GM19438 (cell line): ENCODE data around the gene ASCC1.
"Not testable (repeated sequence)": the region's sequence is repeated elsewhere in the genome, so short reads cannot be mapped to it uniquely, and the experiment has no call there.

Experiments
- ATAC-seq: cut with Tn5 transposase; IDR thresholded peaks from one replicate; pipeline ENCODE4 v1.9.1; 2021; ENCODE audit warnings: low read depth; ENCODE audit not compliant: unreplicated experiment

ASCC1 gene

DNA sequence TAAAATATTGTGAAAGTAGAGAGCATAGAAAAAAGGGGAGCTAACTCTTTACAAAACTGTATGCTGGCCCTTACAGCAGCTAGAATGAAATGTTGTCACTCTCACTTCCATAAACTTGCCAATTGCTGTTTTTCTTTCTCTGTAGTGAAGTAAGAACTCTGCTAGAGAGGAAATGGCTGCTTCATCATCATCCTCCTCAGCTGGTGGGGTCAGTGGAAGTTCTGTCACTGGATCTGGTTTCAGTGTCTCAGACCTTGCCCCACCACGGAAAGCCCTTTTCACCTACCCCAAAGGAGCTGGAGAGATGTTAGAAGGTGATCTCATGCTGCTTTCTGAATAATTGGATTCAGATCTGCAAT lies 7.6 kb upstream of the ASCC1 start:
- no peak for ATAC-seq

DNA sequence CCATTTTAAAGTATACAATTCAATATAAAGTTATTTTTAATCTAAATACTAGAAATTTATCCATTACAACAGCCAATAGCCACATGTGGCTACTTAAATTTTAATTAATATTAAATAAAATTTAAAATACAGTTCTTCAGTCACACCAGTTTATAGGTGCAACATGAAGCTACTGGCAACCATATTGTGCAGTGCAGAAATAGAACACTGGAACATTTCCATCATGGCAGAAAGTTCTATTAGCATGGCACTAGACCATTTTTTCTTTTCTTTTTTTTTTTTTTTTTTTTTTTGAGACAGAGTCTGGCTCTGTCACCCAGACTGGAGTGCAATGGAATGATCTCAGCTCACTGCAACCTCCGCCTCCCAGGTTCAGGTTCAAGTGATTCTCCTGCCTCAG lies 5.2 kb upstream of the ASCC1 start:
- ATAC-seq = no peak

DNA sequence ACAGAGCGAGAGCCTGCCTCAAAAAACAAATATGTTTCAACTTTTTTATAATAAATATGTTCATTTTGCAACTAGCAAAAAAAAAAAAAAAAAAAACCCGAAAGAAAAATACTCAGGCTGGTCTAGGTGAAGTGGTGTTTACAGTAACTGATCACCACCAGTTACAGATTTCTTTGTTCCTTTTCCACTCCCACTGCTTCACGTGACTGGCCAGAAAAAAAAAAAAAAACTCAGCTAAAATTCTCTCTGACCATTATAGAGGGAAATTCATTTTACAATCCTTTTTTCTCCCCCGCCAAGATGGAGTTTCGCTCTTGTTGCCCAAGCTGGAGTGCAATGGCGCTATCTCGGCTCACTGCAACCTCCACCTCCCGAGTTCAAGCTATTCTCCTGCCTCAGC lies 4.6 kb upstream of the ASCC1 start:
- no peak for ATAC-seq

DNA sequence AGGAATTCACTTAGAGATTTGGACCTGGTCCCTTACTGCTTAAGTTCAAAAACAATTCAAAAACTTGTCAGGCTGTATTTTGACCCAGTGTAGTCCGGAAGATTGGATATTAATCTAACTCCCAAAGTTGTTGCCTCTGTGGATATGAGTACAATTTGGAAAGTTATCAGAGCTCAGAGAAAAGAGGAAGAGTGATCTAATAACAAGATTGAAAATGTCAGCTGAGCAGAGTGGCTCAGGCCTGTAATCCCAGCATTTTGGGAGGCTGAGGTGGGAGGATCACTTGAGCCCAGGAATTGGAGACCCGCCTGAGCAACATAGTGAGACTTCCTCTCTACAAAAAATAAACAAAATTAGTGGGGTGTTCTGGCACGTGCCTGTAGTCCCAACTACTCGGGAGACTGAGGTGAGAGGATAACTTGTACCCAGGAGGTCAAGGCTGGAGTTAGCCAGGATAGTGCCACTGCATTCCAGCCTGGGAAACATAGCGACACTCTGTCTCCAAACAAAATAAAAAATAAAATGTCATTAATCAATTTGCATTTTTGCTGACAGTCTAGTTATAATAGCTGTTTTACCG lies 3.2 kb upstream of the ASCC1 start:
- ATAC-seq = no peak

DNA sequence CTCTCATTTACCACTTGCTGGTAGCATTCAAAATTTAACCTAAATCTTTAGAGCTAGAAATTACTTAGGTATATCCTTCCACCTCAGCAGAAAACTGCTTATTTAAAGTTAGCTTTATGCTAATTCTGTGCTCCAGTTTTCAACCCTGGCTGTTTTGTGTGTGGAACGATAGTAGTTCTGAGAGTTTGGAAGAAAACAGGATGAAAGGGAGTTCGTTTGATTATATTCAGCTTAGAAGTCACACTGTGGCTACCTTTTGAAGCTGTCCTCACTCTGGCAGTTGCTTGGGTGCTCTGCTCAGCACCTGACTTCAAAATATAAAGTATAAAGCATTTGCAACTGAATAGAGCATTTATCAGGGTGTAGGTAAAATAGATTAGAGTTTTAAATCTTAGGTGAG lies 2.6 kb upstream of the ASCC1 start:
- no peak for ATAC-seq

DNA sequence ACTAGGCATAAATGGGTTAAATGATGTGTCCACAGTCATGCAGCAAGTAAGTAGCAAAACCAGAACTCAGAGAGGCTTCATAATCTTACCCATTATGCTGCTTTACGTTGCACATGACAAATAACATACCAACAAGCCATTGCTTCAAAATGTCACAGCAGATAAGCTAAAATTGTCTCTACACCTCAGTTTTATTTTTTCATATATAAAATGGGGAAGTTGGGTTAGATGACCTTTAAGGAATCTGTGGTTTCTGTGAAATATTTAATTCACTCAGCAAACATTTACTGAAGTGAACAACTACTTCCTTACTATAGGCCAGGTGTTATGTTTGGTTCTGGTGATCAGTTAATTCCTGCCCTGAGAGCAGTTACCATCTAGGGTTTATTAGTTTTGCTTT lies 2.2 kb upstream of the ASCC1 start:
- no peak for ATAC-seq

DNA sequence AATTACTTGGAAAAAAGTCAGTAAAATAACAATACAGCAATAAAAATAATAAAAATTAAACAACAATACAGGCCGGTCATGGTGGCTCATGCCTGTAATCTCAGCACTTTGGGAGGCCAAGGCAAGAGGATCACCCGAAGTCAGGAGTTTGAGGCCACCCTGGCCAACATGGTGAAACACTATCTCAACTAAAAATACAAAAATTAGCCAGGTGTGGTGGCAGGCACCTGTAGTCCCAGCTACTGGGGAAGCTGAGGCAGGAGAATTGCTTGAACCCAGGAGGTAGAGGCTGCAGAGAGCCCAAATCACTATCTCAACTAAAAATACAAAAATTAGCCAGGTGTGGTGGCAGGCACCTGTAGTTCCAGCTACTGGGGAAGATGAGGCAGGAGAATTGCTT lies 4.2 kb downstream of the ASCC1 start:
- ATAC-seq = not testable (repeated sequence)

DNA sequence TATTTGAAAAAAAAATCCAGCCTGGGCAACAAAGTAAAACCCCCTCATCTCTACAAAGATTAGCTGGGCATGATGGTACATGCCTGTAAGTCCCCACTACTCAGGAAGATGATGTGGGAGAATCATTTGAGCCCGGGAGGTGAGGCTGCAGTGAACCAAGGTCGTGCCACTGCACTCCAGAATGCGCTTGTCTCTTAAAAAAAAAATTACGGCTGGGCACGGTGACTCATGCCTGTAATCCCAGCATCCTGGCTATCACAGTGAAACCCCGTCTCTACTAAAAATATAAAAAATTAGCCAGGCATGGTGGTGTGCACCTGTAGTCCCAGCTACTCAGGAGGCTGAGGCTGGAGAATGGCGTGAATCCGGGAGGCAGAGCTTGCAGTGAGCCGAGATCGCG lies 4.7 kb downstream of the ASCC1 start:
- not testable (repeated sequence) for ATAC-seq

DNA sequence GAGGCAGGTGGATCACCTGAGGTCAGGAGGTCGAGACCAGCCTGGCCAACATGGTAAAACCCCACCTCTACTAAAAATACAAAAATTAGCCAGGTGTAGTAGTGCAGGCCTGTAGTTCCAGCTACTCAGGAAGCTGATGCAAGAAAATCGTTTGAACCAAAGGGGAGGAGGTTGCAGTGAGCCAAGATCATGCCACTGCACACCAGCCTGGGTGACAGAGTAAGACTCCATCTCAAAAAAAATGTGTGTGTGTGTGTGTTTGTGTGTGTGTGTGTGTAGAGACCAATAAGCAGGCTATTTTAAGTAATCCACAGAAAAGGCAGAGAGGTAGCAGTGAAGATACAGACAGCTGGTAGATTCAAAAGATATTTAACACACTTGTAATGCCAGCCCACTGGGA lies 7.5 kb downstream of the ASCC1 start:
- ATAC-seq = not testable (repeated sequence)

DNA sequence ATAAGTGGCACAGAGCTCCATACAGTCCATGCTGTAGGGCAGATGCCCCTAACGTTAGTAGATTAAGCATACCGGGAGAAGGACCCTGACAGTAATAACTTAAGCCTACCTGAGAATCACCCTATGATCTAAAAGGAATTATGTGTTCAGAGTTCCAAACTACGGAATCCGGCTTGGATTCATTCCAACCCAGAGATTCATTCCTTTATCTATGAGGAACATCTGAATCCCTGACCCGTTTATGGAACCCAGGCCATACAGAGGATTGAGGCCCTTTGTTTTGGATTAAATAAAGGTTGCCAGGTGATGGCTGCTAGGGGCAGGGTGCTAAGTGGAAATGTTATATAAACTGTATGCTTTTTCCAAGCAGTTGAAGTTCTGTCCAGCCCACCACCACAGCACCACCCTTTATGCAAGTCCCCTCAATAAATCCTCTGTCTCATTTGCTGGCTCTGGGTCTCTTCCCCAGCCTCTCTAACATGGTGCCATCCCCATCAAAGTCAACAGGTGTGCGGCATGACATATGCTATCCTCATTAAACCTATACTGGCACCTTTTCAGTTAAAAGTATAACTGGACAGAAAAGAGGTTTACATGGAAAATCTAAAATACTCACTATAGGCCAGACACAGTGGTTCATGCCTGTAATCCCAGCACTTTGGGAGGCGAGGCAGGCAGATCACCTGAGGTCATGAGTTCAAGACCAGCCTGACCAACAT lies 9.4 kb downstream of the ASCC1 start:
- no peak for ATAC-seq

DNA sequence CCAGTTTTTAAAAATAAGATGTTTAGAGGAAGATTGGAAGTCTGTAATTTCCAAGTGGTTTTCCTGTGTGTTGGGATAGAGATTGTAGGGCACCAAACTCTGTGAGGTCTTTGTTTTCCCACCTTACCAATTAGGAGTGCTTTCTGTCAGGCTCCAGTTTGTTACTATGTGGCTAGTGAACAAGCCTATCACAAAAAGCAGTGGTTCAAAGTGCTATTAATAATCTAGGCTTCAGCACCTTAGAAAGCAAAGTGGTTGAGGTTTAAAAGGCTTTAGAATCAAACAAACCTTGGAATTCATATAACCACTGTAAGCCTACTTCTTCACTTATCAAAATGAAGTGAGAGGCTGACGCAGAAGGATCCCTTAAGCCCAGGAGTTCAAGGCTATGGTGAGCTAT lies 11.4 kb downstream of the ASCC1 start:
- ATAC-seq = no peak

DNA sequence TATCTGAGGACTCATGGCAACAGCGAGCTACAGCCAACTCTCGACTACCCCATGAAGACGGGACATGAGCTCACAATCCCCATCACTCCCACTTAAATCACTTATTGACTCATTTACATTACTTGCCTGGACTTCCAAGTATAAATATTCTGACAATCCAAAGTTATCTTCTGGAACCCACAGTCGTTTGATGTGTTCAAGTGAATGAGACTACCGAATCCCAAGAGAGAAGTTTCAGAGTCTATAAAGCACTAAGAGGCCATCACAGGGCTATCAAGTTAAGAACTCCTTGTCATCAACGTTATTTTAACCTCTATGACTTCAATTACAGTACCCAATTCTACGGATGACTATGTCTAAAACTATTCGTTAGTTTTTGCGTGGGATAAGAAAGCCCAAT lies 11.8 kb downstream of the ASCC1 start:
- no peak for ATAC-seq

DNA sequence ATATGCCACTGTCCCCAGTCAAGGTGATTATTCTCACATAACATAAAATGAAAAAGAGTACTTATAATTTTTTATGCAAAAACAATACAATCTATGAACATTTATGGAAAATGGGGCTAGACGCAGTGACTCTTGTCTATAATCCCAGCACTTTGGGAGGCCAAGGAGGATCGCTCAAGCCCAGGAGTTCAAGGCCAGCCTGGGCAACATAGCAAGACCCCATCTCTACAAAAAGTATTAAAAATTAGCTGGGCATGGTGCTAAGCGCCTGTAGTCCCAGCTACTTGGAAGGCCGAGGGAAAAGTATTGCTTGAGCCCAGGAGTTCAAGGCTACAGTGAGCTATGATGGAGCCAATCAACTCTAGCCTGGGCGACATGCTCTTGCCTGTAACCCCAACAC lies 14.8 kb downstream of the ASCC1 start:
- no peak for ATAC-seq

DNA sequence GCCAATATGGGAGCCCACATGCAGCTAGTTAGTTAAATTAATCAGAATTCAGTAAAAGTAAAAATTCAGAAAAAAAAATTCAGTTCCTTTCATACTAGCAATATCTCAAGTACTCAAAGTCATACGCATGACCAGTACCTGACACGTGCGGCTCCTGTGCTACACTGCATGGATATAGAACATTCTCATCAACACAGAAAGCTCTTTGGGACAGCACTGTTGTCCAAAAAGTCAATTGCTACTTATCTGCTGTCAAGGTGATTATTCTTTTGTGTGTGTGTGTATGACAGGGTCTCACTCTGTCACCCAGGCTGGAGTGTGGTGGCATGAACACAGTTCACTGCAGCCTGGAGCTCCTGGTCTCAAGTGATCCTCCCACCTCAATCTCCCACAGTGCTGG lies 15.2 kb downstream of the ASCC1 start:
- no peak for ATAC-seq

DNA sequence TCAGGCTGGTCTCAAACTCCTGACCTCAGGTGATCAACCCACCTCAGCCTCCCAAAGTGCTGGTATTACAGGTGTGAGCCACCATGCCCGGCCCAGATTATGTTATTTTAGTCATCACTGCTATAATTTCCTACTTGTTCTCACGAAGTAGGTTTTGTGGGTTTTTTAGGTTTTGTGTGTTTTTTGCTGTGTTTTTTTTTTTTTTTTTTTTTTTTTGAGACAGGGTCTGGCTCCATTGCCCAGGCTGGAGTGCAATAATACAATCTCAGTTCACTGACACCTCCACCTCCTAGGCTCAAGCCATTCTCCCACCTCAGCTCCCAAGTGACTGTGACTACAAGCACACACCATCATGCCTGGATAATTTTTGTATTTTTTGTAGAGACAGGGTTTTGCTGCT lies 21.1 kb downstream of the ASCC1 start:
- ATAC-seq = no peak

DNA sequence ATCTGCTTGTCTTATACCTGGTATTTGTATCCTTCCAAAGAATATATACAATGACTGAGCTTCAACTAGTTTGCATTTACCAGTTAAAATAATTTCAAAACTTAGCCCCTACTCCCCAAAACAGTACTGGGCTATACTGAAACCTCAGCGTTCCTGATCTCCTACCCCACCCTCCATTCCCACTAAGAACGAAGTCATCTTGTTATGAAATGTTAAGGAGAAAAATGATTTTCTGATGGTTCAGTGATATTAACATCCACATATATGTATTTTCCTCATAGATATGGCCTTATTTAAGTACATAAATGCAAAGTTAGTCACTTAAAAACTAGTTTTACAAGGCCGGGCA lies 29.1 kb downstream of the ASCC1 start:
- no peak for ATAC-seq

DNA sequence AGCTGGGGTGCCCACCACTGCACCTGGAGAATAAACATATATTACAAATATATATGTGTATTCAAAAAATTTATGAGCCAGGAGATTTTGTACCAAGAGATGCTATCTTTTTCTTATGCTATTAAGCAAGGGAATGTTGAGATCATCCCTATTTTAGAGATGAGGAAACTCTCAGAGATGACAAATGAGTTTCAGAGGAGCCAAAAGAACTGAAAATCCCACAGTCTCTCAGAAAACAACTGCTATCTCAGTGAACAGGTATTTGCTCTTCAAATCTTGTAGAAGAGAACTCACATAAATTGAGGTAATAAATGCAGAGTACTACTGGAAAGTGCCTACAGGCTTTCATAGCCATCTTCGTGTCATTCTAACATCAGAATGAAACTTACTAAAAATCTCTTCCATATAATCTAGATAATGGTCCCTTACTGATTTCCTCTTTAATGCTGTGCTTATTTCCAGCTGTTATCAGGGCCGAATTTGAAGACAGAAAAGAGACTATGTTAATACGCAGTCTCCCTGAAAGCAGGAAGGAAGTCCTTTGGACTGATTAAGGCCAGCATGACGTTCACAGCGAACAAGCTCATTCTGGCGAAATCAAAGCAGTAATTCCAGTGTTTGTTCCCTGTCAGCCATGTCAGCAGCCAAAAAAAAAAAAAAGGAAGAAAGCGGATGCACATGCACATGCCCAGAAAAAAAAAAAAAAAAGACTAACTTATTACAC lies 29.7 kb downstream of the ASCC1 start:
- ATAC-seq = no peak

DNA sequence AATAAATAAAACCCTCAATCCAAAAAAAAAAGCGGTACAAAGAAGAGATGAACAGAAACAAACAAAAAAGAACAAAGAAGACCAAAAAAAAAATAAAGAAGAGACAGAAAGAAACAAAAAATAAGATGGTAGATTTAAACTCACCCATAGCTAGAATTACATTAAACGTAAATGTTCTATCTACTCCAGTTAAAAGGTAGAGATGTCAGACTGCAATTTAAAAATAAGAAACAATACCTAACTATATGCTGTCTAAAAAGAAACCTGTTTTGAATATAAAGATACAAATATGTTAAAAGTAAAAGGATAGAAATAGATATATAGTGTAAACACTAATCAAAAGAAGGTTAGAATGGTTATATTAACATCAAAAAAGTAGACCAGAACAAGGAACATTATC lies 31.9 kb downstream of the ASCC1 start:
- no peak for ATAC-seq

DNA sequence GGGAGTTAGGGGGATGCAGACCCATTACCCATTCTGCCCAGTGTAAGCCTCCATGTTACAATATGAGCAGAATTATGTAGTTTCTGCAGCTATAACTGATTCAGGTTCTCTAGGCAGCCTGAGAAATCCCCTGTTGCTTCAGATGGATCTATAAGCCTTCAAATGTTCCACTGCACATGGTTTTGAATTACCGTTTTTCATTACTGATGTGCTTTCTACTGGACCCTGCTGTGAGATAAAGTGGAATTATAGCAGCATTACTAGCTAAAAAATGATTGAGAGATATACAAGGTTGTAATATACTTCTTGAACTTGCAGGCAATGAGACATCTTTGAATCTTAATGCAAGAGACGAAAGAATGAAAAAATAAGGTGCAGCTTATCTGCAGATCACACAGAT lies 38.6 kb downstream of the ASCC1 start:
- no peak for ATAC-seq

DNA sequence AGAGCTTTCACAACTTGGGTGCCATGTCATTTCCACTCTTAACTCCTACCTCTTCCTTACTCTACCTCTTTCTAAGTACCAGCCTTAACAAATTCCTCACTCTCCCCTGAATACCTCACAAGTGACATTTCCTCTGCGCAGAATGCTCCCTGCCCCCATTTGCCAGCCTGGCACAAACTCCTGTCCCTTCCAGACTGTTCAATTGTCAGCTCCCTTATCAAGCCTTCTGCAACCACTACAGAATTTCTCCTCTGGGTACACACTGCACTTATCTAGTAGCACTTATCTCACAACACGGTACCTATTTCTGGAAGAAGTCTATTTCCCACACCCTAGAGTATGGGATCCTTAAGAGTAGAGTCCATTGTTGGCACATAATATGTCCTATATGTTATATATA lies 39.4 kb downstream of the ASCC1 start:
- ATAC-seq = no peak

DNA sequence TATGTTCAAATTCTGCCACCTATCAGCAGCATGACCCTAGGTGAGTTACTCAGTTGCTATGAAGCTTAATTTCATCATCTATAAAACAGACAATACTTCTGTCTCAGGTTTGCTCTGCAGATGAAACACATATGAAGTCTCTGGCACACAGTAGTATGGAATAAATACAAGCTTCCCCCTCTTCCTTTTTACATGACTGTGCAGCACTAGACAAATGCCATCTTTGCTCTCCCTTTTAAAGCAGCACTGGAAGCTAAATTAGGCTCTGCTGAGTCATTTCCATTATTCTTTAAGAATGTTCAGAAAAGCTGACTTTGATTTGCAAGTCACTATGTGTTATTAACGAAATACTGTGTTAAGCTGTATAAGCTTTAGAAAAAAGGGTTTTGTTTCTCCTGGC lies 40.9 kb downstream of the ASCC1 start:
- no peak for ATAC-seq

DNA sequence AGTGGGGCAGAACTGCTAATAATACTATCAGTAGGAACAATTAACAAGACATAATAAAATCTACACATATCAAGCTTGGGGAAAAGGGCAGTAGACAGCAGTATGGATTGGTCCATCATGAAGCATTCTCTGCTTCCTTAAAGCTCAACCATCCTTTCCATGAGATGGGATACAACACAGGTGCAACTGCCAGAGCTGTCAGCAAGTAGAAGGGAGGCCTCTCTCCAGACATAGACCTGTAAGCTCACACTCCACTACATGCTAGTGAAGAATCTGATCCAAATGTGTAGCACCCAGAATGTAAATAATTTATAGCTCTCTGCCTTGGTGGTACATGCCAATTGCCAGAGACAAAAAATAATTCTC lies 41.8 kb downstream of the ASCC1 start:
- ATAC-seq = no peak
